IMR-90 (cell line): ENCODE results near the gene AFF2.

ENCODE experiments used
- SMC3 ChIP-seq: fragments of 150-350 bp; IDR thresholded peaks from 2 replicates; pipeline ENCODE4 v1.6.1; 2016; ENCODE audit warnings: low read depth, mild to moderate bottlenecking, antibody characterized with exemption, low read length, moderate library complexity
- TF ChIP-seq, protein P1 (sequence below): conservative IDR thresholded peaks from 2 replicates; pipeline ENCODE4 v1.5.1; 2012; ENCODE audit warnings: mild to moderate bottlenecking, low read depth, low read length, improper control_type of control experiment

DNA sequence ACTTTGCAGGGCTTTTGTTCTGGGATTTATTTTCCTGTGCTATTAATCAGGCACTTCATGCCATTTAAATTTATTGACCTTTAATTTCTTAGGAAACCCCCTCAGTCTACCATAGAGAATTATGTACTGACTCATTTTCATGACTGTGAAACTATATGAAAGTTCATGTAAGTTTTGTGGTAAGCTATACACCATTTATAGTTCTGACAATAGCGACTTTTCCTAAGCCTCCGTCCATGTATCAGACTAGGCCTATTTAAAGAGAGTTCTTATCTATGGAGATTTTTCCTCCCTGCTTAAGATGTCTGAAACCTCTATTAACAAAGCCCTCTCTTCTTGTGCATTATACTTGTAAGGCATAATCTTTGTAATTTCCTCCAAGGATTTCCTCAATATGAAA is 111.6 kb downstream of the AFF2 start:
- TF ChIP-seq SMC3 = no peak
- TF ChIP-seq, protein P1, sequence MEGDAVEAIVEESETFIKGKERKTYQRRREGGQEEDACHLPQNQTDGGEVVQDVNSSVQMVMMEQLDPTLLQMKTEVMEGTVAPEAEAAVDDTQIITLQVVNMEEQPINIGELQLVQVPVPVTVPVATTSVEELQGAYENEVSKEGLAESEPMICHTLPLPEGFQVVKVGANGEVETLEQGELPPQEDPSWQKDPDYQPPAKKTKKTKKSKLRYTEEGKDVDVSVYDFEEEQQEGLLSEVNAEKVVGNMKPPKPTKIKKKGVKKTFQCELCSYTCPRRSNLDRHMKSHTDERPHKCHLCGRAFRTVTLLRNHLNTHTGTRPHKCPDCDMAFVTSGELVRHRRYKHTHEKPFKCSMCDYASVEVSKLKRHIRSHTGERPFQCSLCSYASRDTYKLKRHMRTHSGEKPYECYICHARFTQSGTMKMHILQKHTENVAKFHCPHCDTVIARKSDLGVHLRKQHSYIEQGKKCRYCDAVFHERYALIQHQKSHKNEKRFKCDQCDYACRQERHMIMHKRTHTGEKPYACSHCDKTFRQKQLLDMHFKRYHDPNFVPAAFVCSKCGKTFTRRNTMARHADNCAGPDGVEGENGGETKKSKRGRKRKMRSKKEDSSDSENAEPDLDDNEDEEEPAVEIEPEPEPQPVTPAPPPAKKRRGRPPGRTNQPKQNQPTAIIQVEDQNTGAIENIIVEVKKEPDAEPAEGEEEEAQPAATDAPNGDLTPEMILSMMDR = no peak
